ENCODE measurements around the gene NFS1. TPM values are rescaled to one million over a fixed set of nuclear protein-coding genes. Genes with fewer than 3 reads are reported as not detected.

NFS1 gene
- 39.4 TPM for total RNA-seq

GRCh38 chr20:35699127-35699956 is at the start of gene NFS1, which contains the start of gene ROMO1:
NFS1 (minus strand) TSS chr20:35699352; CDS start chr20:35699288, 64 bp downstream.
ROMO1 (plus strand) TSS chr20:35699405; CDS start chr20:35699633, 228 bp downstream.

GRCh38 chr20:35741892-35742740 is 43.0 kb upstream of the NFS1 start, which contains the start of gene RBM39:
RBM39 (minus strand) TSS chr20:35742260; CDS start chr20:35740874, 1,386 bp downstream.

DNA sequence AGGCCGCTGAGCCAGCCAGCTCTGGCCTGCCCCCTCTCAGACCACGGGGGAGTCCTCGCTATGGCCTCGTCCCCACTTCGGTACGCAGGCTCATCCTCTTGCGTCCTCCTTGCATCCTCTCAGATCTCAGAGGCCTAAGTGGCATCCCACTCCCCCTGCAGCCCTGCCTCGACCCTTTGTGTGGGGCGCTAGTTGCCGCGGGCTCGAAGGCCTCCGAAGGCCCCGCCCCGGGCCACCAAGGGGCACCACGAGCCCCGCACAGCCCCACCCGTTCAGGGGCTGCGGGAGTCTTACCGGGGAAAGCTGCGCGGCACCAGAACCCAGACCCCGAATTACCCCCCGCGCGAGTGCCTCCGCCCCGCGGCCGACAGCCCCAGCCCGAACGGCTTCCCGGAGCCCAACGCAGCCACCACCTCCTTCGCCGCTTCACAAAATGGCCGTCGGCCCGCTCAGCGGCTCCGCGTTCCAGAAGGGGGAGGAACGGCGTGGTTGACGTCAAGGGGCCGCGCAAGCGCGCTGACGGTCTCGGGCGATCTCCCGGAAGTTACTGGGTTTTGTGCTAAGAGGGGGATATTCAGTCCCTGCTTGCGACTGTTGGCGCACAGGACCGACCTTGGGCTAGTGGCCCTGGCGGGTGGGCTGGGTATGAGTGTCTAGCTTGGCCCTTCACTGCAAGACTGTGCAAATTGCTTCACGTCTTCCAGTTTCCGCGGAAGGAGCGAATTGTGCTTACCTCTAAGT is 34.5 kb downstream of the NFS1 start, which contains the start of the genes CPNE1 and RBM12:
Gene CPNE1 (minus strand): TSS at position 435 of the 741 bp plus-strand sequence. CDS start 31,977 bp downstream, outside the sequence.
Gene RBM12 (minus strand): TSS at position 435 of the 741 bp plus-strand sequence. CDS start 9,578 bp downstream, outside the sequence.

Small RNA genes within 50 kb of the gene (small RNA-seq; reads per million reads assigned to genes)
- gene RNU6-759P (ENCODE audit: low replicate concordance): not detected

Other genes with a start within 250 kb of the NFS1 start
- gene CEP250, start 243.8 kb downstream of the NFS1 start, total RNA-seq: 50.4 TPM
- not detected for gene C20orf173, start 169.7 kb downstream of the NFS1 start, total RNA-seq
- 186 TPM for gene ERGIC3, start 157.3 kb downstream of the NFS1 start, total RNA-seq
- 1.9 TPM for gene SPAG4, start 83.5 kb downstream of the NFS1 start, total RNA-seq
- 107 TPM for gene CPNE1, start 34.5 kb downstream of the NFS1 start, total RNA-seq
- gene RBM12, start 34.5 kb downstream of the NFS1 start, total RNA-seq: 108 TPM
- 35.1 TPM for gene ROMO1, start 53 bp upstream of the NFS1 start, total RNA-seq
- gene RBM39, start 42.9 kb upstream of the NFS1 start, total RNA-seq: 583 TPM
- 63.2 TPM for gene PHF20, start 72.7 kb upstream of the NFS1 start, total RNA-seq

All from parietal lobe (tissue), 2 donors.